HG03520 (cell line): Measurements from ENCODE around the gene KCTD6.

Experiments used
- ATAC-seq: cut with Tn5 transposase; IDR thresholded peaks from one replicate; pipeline ENCODE4 v1.9.1; 2021; ENCODE audit warnings: mild to moderate bottlenecking, moderate library complexity; ENCODE audit not compliant: unreplicated experiment

KCTD6 gene

GRCh38 chr3:58551636-58552180 is 59.8 kb downstream of the KCTD6 start:
- ATAC-seq: no peak
